Testis (tissue), 2 donors: ENCODE data around the gene MTTP.

ENCODE experiments used
- CTCF ChIP-seq, 3 experiments: fragments of 450-650 bp in 2 of 3; fragments of 200-600 bp in 1 of 3; sonication (generic) in 1 of 3; IDR thresholded peaks; one replicate each; pipeline ENCODE4 v1.5.1; 2016 to 2019; ENCODE audit warnings: antibody characterized with exemption in 3 of 3, mild to moderate bottlenecking in 2 of 3, moderate library complexity in 1 of 3
- POLR2A ChIP-seq: fragments of 450-650 bp; IDR thresholded peaks from one replicate; pipeline ENCODE4 v1.6.1; 2017; ENCODE audit warnings: antibody characterized with exemption, mild to moderate bottlenecking, moderate library complexity

GRCh38 chr4:99668472-99668871 is 93.8 kb downstream of the MTTP start:
- TF ChIP-seq CTCF (IDR thresholded peaks at IDR 0.05), result no peak
- TF ChIP-seq POLR2A, result no peak
